Measurements from ENCODE around the gene DUOX2.

The DUOX2 gene

GRCh38 chr15:45093013-45093412, 21.0 kb downstream of the DUOX2 start:
- TF ChIP-seq CTCF (IDR thresholded peaks at IDR 0.05; ENCODE audit: low read depth, low read length): no peak
- no peak overlapping the region for H3K4me3 ChIP-seq (replicated peaks in 1 of 2; ENCODE audit: low read depth in 2 of 2, low read length in 2 of 2)
- DNase-seq (ENCODE audit: low read depth in 2 of 2): no peak

GRCh38 chr15:45091576-45091975, 22.4 kb downstream of the DUOX2 start:
- no peak overlapping the region for H3K4me3 ChIP-seq (replicated peaks in 1 of 2; ENCODE audit: low read depth in 2 of 2, low read length in 2 of 2)
- no peak for TF ChIP-seq CTCF (IDR thresholded peaks at IDR 0.05; ENCODE audit: low read depth, low read length)
- no peak for DNase-seq (ENCODE audit: low read depth in 2 of 2)

- DNase-seq (ENCODE audit: low read depth in 2 of 2): peak; percentile 39 to 59
These were observed 22.8 kb downstream of the DUOX2 start for GRCh38 chr15:45091161-45091560.

GRCh38 chr15:45089712-45090373, 24.1 kb downstream of the DUOX2 start:
- H3K4me3 ChIP-seq (replicated peaks in 1 of 2; ENCODE audit: low read depth in 2 of 2, low read length in 2 of 2): no peak overlapping the region
- TF ChIP-seq CTCF (IDR thresholded peaks at IDR 0.05; ENCODE audit: low read depth, low read length): no peak
- DNase-seq (ENCODE audit: low read depth in 2 of 2): no peak

More at GRCh38 chr15:45091161-45091560, 22.8 kb downstream of the DUOX2 start:
- TF ChIP-seq CTCF (IDR thresholded peaks at IDR 0.05; ENCODE audit: low read depth, low read length): no peak
- no peak overlapping the region for H3K4me3 ChIP-seq (replicated peaks in 1 of 2; ENCODE audit: low read depth in 2 of 2, low read length in 2 of 2)

- no peak overlapping the region for H3K4me3 ChIP-seq (replicated peaks in 1 of 2; ENCODE audit: low read depth in 2 of 2, low read length in 2 of 2)
- DNase-seq (ENCODE audit: low read depth in 2 of 2): peak in 1 of 2 donors; percentile 13
- TF ChIP-seq CTCF (IDR thresholded peaks at IDR 0.05; ENCODE audit: low read depth, low read length): no peak
These were observed 24.9 kb downstream of the DUOX2 start for GRCh38 chr15:45088801-45089711.

- TF ChIP-seq CTCF (IDR thresholded peaks at IDR 0.05; ENCODE audit: low read depth, low read length): no peak
- DNase-seq (ENCODE audit: low read depth in 2 of 2): no peak
These were observed 26.5 kb downstream of the DUOX2 start for GRCh38 chr15:45087513-45087912.

More at GRCh38 chr15:45087513-45087912, 26.5 kb downstream of the DUOX2 start:
- H3K4me3 ChIP-seq (replicated peaks in 1 of 2; ENCODE audit: low read depth in 2 of 2, low read length in 2 of 2): no peak overlapping the region

Data from cardiac fibroblast (primary cell).